Endothelial cell of hepatic sinusoid (primary cell): Measurements from ENCODE around the gene SCCPDH.
"Not testable (repeated sequence)": the region's sequence is repeated elsewhere in the genome, so short reads cannot be mapped to it uniquely, and the experiment has no call there.

Experiments used
- in situ Hi-C: cut with HindIII; loops from 2 replicates; pipeline ENCODE4 v1.10.0; 2017; ENCODE audit warnings: low sequenced_read_pairs

The SCCPDH gene

DNA sequence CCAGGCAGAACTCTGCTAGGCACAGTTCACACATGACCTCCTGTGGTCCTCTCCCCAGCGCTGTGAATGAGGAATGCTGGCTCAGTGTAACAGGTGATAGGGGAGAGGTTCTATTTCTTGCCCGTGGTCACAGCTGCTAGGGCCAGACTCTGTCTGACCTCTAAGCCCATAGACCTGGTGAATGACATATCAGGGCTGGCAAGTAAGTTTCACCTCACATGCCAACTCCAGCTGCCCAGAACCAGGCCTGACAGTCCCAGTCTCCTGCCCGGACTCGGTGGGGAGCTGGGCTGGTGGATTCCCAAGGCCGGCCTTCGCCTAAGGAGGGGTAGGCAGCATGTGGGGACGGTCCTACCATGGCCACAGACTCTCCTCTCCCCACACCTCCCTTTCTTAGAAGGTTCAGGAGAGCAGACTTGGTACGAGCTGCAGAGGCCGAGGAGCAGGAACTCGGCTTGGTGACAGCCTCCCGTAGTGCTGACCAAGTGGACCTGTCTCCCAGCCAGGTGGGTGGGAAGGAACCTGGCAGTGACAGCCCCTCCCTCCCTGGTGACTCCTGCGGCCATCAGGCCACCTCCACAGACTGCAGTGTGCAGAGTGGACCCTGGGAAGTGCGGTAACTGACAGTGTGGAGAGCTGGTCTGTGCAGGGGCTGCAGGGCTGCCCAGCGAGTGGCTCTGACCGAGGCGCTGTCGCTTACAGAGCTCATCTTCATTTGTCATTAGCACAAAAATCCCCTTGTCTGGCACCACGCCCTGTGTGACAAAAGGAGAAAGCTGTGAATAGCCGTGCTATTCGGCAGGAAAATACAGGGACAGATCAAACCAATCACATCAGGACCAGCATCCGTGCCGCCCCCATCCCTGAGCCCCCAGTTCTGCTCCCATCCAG, 74.6 kb downstream of the SCCPDH start:
- in situ Hi-C loops: no loop called here

DNA sequence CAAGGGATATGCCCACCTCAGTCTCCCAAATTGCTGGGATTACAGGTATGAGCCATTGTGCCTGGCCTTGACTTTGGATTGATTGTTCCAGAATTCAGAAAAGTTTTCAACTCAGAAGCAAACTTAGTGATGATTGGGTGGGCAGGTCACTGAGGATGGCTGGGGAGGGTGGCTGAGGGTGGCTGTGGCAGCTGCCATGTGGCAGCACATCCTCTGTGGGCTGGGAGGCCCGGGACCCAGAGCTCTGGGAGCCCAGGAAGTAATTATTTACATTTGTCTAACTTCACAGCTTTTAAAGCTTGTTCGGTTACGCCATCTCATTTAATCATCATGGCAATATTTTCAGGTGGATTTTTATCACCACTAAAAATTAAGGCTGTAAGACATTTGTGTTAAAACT, 76.1 kb downstream of the SCCPDH start:
- in situ Hi-C loops: no loop called here

DNA sequence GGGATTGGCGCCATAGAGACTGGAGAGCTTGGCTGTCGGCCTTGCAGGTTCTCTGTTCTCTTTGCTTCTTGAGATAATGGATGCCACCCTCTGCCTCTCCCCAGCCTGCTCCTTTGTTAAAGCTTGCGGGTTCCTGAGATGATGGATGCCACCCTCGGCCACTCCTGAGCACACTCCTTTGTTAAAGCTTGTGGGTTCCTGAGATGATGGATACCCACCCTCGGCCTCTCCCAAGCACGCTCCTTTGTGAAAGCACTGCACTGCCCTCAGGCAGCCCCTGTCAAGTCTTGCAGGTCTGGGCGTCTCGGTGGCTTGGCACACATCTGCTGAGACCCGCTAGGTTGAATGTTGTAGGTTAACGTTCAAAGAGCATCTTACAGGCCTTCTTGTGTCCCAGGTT, 76.5 kb downstream of the SCCPDH start:
- in situ Hi-C loops: no loop called here

DNA sequence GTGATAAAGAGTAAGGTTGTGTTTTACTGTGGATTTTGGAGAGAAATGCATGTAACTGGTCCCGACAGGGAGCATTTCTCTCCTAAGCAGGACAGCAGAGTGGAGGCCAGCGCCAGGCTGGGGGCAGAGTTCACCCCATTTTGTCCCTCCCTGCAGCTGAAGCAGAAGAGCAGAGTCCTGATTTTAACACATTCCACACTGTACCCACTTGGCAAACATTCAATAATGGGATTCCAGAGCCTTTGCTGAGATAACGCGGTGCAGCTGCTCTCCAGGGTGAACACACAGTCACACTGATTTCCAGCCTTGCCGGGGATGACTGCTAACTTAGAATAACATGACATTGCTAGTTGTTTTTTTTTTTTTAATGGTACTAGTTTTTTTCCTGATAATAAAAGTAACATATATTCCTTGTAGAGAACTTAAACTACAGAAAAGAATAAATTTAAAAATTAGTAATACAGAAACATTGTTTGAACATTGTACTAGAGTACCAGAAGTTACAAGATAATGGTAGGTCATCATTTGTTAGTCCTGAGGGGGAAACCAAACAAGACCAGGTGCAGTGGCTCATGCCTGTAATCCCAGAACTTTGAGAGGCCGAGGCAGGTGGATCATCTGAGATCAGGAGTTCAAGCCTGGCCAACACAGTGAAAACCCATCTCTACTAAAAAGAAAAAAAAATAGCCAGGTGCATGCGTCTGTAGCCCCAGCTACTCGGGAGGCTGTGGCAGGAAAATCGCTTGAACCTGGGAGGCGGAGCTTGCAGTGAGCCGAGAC, 77.2 kb downstream of the SCCPDH start:
- in situ Hi-C loops: no loop called here

DNA sequence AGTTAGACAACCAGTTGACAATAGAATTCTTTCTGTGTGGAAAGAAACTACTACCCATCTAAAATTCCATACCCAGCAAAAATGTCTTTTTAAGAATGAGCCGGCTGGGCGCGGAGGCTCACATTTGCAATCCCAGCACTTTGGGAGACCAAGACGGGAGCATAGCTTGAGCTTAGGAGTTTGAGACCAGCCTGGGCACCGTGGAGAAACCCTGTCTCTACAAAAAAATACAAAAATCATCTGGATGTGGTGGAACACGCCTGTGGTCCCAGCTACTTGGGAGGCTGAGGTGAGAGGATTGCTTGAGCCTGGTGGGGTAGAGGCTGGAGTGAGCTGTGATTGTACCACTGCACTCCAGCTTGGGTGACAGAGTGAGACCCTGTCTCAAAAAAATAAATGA, 79.2 kb downstream of the SCCPDH start:
- in situ Hi-C loops: no loop called here

DNA sequence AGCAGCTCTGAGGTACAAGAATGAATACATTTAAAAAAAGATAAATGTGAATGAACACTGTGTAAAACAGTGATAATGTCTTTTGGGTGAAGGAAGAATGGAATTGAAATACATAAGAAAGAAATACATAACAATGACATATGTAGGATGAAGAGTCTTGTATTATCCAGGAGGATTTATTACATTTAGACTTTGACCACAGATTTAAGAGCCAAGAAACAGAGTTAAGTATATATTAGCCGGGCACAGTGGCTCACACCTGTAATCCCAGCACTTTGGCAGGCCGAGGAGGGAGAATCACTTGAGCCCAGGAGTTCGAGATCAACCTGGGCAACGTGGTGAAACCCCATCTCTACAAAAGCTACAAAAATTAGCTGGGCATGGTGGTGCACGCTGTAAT, 79.7 kb downstream of the SCCPDH start:
- in situ Hi-C loops: no loop called here

DNA sequence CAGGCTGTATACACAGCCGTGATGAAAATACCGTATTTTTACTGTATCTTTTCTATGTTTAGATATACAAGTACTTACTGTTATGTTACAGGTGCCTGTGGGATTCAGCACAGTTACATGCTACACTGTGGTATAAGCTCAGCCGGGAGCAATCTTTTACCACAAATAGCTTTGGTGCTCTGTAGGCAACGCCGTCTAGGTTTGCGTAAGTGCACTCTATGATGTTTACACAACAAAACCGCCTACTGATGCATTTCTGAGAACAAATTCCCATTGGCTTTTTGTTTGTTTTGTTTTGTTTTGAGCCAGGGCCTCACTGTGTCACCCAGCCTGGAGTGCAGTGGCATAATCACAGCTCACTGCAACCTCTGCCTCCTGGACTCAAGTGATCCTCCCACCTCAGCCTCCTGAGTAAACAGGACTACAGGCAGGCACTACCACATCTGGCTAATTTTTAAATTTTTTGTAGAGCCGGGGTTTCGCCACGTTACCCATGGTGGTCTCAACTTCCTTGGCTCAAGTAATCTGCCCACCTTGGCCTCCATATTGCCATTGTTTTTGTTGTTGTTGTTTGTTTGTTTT, 81.0 kb downstream of the SCCPDH start:
- in situ Hi-C loops: loop anchor here (5.0 kb wide), 1 partner anchor 33 kb away; no protein-coding TSS in a partner anchor

DNA sequence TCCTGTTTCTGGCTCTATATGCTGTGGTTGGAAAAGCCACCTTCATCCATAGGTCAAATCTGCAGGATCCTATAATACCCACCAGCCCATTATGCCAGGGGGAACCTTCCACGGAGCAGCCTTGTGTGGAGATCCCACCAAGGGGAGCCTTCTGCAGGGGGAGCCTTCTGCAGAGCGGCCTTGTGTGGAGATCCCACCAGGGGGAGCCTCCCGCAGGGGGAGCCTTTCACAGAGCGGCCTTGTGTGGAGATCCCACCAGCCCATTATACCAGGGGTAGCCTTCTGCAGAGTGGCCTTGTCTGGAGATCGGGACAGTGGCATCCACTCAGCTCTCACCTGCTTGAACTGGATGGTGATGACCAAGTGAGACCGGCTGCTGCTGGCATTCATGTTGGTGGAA, 85.3 kb downstream of the SCCPDH start:
- in situ Hi-C loops: loop anchor here (5.0 kb wide), 1 partner anchor 37 kb away; no protein-coding TSS in a partner anchor

DNA sequence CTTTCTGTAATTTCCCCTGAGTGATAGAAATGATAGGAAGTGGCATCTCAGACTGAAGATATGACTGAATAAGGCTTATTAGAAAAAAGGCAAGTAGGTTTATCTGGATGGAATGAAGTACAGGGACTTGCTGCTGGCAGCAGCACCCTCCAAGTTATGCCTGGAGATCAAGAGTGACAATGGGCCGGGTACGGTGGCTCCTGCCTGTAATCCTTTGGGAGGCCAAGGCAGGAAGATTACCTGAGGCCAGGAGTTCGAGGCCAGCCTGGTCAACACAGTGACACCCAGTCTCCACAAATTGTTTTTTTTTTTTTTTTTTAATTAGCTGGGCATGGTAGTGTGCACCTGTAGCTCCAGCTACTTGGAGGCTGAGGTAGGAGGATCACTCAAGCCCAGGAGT, 87.8 kb downstream of the SCCPDH start:
- in situ Hi-C loops: no loop called here

DNA sequence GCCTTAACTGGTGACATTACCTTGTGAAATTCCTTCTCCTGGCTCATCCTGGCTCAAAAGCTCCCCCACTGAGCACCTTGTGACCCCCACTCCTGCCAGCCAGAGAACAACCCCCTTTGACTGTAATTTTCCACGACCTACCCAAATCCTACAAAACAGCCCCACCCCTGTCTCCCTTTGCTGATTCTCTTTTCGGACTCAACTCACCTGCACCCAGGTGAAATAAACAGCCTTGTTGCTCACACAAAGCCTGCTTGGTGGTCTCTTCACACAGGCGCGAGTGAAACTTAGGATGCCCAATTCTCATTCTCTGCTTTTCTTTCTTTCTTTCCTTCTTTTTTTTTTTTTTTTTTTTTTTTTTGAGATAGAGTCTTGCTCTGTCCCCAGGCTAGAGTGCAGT, 89.1 kb downstream of the SCCPDH start:
- in situ Hi-C loops: not testable (repeated sequence)

DNA sequence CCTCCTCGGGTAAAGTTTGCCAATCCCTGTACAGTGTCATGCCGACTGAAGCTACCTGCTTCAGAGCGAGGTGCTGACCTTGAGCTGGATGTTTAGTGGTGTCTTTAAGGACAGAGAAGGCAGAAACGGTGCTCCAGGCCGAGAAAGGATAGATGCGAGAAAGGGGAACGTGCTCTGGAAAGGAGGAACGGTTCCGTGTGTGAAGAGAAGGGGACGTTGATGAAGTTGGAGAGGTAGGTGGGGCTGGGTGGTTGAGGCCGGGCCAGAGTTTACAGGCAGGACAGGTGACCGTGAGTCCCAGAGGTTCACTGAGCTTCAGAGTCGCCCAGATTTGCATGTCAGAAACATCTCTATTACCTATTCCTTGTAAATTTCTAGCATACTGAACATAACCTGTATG, 90.7 kb downstream of the SCCPDH start:
- in situ Hi-C loops: no loop called here

DNA sequence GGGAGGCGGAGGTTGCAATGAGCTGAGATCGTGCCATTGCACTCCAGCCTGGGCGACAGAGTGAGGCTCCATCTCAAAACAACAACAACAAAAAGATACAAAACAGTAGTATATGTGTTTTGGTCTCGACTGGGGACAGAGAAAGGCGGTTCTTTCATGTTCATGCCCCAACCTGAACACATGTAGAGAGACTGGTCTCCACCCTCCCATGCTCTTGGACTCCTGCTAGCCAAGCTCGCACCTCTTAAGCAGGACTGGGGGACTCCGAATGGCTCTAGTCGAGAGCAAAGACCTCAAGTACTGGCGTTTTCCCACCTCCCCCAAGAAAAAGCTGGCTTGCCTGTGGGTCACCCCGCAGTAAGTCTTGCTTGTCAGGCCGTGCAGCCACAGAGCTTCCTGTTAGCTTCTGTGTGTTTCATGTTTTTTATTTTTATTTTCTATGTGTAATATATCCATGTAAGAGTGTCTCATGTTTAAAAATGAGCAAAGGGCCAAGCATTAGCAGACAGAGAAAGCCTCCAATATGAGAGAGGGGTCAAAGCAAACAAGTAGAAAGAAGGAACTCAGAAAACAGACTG, 91.6 kb downstream of the SCCPDH start:
- in situ Hi-C loops: no loop called here
